Effector memory CD8-positive, alpha-beta T cell (primary cell): ENCODE results near the gene SEC14L1.

Experiments used
- ATAC-seq: fragments of 150-1000 bp; cut with Tn5 transposase; replicated peaks from 2 replicates; pipeline ENCODE4 v1.10.0; 2021; ENCODE audit warnings: mild to moderate bottlenecking, moderate library complexity
- DNase-seq, 3 experiments: peaks; one replicate each; pipeline ENCODE4 v3.0.0; 2021
- H3K27ac Mint-ChIP-seq, 2 donors: one replicate each; pipeline ENCODE4 v1.8.0; 2022; ENCODE audit warnings: mild to moderate bottlenecking in 2 of 2, mixed read lengths in 2 of 2, moderate library complexity in 2 of 2
- H3K27me3 Mint-ChIP-seq, 2 donors: one replicate each; pipeline ENCODE4 v1.8.0; 2022; ENCODE audit warnings: mixed read lengths in 2 of 2
- H3K36me3 Mint-ChIP-seq: one replicate; pipeline ENCODE4 v1.8.0; 2022; ENCODE audit warnings: mild to moderate bottlenecking, moderate library complexity, mixed read lengths; ENCODE audit not compliant: insufficient read depth
- H3K4me1 Mint-ChIP-seq, 2 donors: one replicate each; pipeline ENCODE4 v1.8.0; 2022; ENCODE audit warnings: low read depth in 2 of 2, mixed read lengths in 2 of 2
- H3K4me3 Mint-ChIP-seq, 2 donors: one replicate each; pipeline ENCODE4 v1.8.0; 2022; ENCODE audit warnings: mild to moderate bottlenecking in 2 of 2, mixed read lengths in 2 of 2, moderate library complexity in 2 of 2
- H3K9me3 Mint-ChIP-seq, 2 donors: one replicate each; pipeline ENCODE4 v1.8.0; 2022; ENCODE audit warnings: mixed read lengths in 2 of 2

The SEC14L1 gene

GRCh38 chr17:77164483-77165091 is 23.8 kb downstream of the SEC14L1 start:
- no peak for DNase-seq
- ATAC-seq: no peak
- H3K27me3 Mint-ChIP-seq: no peaks in the 10 kb centered on the region
- H3K9me3 Mint-ChIP-seq: peaks cover 3 to 12% of the 10 kb centered on the region in 2 donors
- H3K27ac Mint-ChIP-seq: peak overlapping the region in 1 of 2 donors; percentile 61
- H3K4me3 Mint-ChIP-seq: no peak overlapping the region
- peaks cover 15 to 34% of the 10 kb centered on the region in 2 donors for H3K4me1 Mint-ChIP-seq
- H3K36me3 Mint-ChIP-seq: peaks cover 15% of the 10 kb centered on the region

- H3K4me1 Mint-ChIP-seq: peaks cover 15 to 39% of the 10 kb centered on the region in 2 donors
- DNase-seq (no peak), ATAC-seq (no peak)
- H3K27ac Mint-ChIP-seq: peak overlapping the region in 1 of 2 donors; percentile 61
- peaks cover 3 to 12% of the 10 kb centered on the region in 2 donors for H3K9me3 Mint-ChIP-seq
- H3K27me3 Mint-ChIP-seq: no peaks in the 10 kb centered on the region
- H3K36me3 Mint-ChIP-seq: peaks cover 15% of the 10 kb centered on the region
- H3K4me3 Mint-ChIP-seq: no peak overlapping the region
Observed at GRCh38 chr17:77165577-77165976, 24.8 kb downstream of the SEC14L1 start.

- DNase-seq (no peak), ATAC-seq (no peak)
- H3K36me3 Mint-ChIP-seq: peaks cover 13% of the 10 kb centered on the region
- no peak overlapping the region for H3K4me3 Mint-ChIP-seq
- H3K4me1 Mint-ChIP-seq: peaks cover 11 to 40% of the 10 kb centered on the region in 2 donors
- no peak overlapping the region for H3K27ac Mint-ChIP-seq
- H3K9me3 Mint-ChIP-seq: peaks cover 3 to 12% of the 10 kb centered on the region in 2 donors
- no peaks in the 10 kb centered on the region for H3K27me3 Mint-ChIP-seq
Observed at GRCh38 chr17:77167472-77168306, 26.9 kb downstream of the SEC14L1 start.

GRCh38 chr17:77173104-77173503 is 32.3 kb downstream of the SEC14L1 start:
- no peak overlapping the region for H3K27ac Mint-ChIP-seq
- DNase-seq: no peak

GRCh38 chr17:77174928-77175661 is 34.3 kb downstream of the SEC14L1 start:
- H3K4me3 Mint-ChIP-seq: no peak overlapping the region
- no peaks in the 10 kb centered on the region for H3K27me3 Mint-ChIP-seq
- no peak overlapping the region for H3K27ac Mint-ChIP-seq
- DNase-seq (no peak), ATAC-seq (no peak)
- H3K36me3 Mint-ChIP-seq: peaks cover 8% of the 10 kb centered on the region
- H3K9me3 Mint-ChIP-seq: peaks cover 0 to 4% of the 10 kb centered on the region in 2 donors
- peaks cover 10 to 15% of the 10 kb centered on the region in 2 donors for H3K4me1 Mint-ChIP-seq

More at GRCh38 chr17:77173104-77173503, 32.3 kb downstream of the SEC14L1 start:
- no peak overlapping the region for H3K4me3 Mint-ChIP-seq
- H3K27me3 Mint-ChIP-seq: no peaks in the 10 kb centered on the region
- H3K36me3 Mint-ChIP-seq: peaks cover 8% of the 10 kb centered on the region
- ATAC-seq: no peak
- peaks cover 2 to 4% of the 10 kb centered on the region in 2 donors for H3K9me3 Mint-ChIP-seq
- peaks cover 2 to 24% of the 10 kb centered on the region in 2 donors for H3K4me1 Mint-ChIP-seq

- no peaks in the 10 kb centered on the region for H3K27me3 Mint-ChIP-seq
- no peak overlapping the region for H3K27ac Mint-ChIP-seq
- no peak for DNase-seq
- H3K4me1 Mint-ChIP-seq: peaks cover 18% of the 10 kb centered on the region in 2 donors
- peaks cover 0 to 4% of the 10 kb centered on the region in 2 donors for H3K9me3 Mint-ChIP-seq
- no peak for ATAC-seq
- H3K36me3 Mint-ChIP-seq: peaks cover 8% of the 10 kb centered on the region
- no peak overlapping the region for H3K4me3 Mint-ChIP-seq
Observed at GRCh38 chr17:77177002-77177741, 36.4 kb downstream of the SEC14L1 start.

GRCh38 chr17:77178050-77178449 is 37.3 kb downstream of the SEC14L1 start:
- H3K4me1 Mint-ChIP-seq: peaks cover 19 to 21% of the 10 kb centered on the region in 2 donors
- no peak overlapping the region for H3K4me3 Mint-ChIP-seq
- peaks cover 8% of the 10 kb centered on the region for H3K36me3 Mint-ChIP-seq
- H3K27me3 Mint-ChIP-seq: no peaks in the 10 kb centered on the region
- DNase-seq (no peak), ATAC-seq (no peak)
- no peak overlapping the region for H3K27ac Mint-ChIP-seq
- peaks cover 0 to 4% of the 10 kb centered on the region in 2 donors for H3K9me3 Mint-ChIP-seq

- Mint-ChIP-seq H3K9me3 (peaks cover 0 to 4% of the 10 kb centered on the region in 2 donors), H3K27ac (no peak overlapping the region)
- ATAC-seq: no peak
Observed at GRCh38 chr17:77178563-77178962, 37.8 kb downstream of the SEC14L1 start.

GRCh38 chr17:77180503-77181357 is 40.0 kb downstream of the SEC14L1 start:
- H3K27ac Mint-ChIP-seq: peak overlapping the region in 1 of 2 donors; percentile 73
- H3K36me3 Mint-ChIP-seq: peaks cover 4% of the 10 kb centered on the region
- H3K4me1 Mint-ChIP-seq: peaks cover 20 to 22% of the 10 kb centered on the region in 2 donors
- H3K27me3 Mint-ChIP-seq: no peaks in the 10 kb centered on the region
- no peaks in the 10 kb centered on the region for H3K9me3 Mint-ChIP-seq
- ATAC-seq: no peak
- no peak overlapping the region for H3K4me3 Mint-ChIP-seq
- no peak for DNase-seq

More at GRCh38 chr17:77178563-77178962, 37.8 kb downstream of the SEC14L1 start:
- peaks cover 20 to 22% of the 10 kb centered on the region in 2 donors for H3K4me1 Mint-ChIP-seq
- H3K27me3 Mint-ChIP-seq: no peaks in the 10 kb centered on the region
- H3K36me3 Mint-ChIP-seq: peaks cover 5% of the 10 kb centered on the region
- no peak for DNase-seq
- no peak overlapping the region for H3K4me3 Mint-ChIP-seq

GRCh38 chr17:77182205-77183172 is 41.7 kb downstream of the SEC14L1 start:
- Mint-ChIP-seq H3K4me1 (peaks cover 20 to 22% of the 10 kb centered on the region in 2 donors), H3K27me3 (no peaks in the 10 kb centered on the region), H3K9me3 (no peaks in the 10 kb centered on the region), H3K36me3 (peaks cover under 1% of the 10 kb centered on the region), H3K27ac (peak overlapping the region; percentile 65 to 84), H3K4me3 (peak overlapping the region; percentile 36 to 46)
- DNase-seq: no peak
- no peak for ATAC-seq

GRCh38 chr17:77184474-77184873 is 43.7 kb downstream of the SEC14L1 start:
- no peak for ATAC-seq
- H3K9me3 Mint-ChIP-seq: no peaks in the 10 kb centered on the region
- H3K4me3 Mint-ChIP-seq: no peak overlapping the region
- H3K27ac Mint-ChIP-seq: no peak overlapping the region
- no peak for DNase-seq
- peaks cover 3% of the 10 kb centered on the region for H3K36me3 Mint-ChIP-seq
- H3K4me1 Mint-ChIP-seq: peaks cover 21 to 37% of the 10 kb centered on the region in 2 donors
- no peaks in the 10 kb centered on the region for H3K27me3 Mint-ChIP-seq
